ENCODE results near the gene ENOX2. TPM values are rescaled to one million over a fixed set of nuclear protein-coding genes. Genes with fewer than 3 reads are reported as not detected.

Gene ENOX2
- total RNA-seq, 4 donors from 2014 or later: 12.7 to 26.9 (median 21.4) TPM

DNA sequence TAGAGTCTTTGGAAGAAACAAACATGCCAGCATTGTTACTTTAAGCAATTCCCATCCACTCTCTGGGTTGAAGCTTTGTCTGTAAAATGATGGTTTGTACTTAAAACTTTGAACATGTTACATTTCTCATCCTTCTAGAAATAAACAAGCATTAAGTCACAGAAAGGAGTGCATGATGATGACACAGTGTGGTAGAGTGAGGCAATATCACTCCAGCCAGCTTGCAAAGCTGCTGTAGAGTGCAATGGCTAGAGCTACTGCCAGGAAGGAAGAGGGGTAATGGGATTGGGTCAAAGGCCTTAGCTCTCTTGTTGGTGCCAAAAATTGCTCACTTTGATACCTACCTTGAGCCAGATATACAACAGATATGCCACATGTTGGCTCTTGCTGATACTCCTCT is 12.3 kb upstream of the ENOX2 start:
- TF ChIP-seq, protein P1, sequence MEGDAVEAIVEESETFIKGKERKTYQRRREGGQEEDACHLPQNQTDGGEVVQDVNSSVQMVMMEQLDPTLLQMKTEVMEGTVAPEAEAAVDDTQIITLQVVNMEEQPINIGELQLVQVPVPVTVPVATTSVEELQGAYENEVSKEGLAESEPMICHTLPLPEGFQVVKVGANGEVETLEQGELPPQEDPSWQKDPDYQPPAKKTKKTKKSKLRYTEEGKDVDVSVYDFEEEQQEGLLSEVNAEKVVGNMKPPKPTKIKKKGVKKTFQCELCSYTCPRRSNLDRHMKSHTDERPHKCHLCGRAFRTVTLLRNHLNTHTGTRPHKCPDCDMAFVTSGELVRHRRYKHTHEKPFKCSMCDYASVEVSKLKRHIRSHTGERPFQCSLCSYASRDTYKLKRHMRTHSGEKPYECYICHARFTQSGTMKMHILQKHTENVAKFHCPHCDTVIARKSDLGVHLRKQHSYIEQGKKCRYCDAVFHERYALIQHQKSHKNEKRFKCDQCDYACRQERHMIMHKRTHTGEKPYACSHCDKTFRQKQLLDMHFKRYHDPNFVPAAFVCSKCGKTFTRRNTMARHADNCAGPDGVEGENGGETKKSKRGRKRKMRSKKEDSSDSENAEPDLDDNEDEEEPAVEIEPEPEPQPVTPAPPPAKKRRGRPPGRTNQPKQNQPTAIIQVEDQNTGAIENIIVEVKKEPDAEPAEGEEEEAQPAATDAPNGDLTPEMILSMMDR (IDR thresholded peaks at IDR 0.05; ENCODE audit: low read depth): no peak

DNA sequence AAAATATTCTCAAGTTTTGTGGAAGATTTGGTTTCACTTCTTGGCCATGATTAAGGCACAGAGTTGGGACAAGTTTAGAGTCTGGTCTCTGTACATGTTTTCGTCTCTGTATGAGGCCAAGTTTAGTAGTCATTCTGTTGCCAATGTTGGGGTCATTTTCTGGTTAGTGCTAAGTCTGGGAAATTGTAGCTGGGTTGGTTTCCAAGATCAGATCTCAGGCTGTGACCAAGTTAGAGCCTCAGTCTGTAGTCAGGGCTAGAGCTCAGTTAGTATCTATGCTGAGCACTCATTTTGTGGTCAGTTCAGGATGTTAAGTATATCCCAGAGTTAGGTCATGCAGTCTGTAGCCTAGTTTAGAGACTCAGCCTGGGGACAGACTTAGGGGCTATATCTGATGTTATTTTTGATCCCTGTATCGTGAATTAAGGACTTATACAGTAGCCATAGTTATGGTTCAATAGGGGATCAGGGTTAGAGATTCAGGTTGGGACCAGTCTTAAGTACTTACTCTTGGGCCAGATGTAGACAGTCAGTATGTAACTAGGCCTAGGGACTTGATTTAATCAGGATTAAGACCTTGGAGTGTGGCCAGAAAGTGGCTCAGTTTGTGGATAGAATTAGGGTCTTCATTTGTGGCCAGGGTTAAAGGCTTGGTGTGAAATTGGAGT is 6.6 kb upstream of the ENOX2 start:
- TF ChIP-seq, protein P1 (IDR thresholded peaks at IDR 0.05; ENCODE audit: low read depth): no peak

DNA sequence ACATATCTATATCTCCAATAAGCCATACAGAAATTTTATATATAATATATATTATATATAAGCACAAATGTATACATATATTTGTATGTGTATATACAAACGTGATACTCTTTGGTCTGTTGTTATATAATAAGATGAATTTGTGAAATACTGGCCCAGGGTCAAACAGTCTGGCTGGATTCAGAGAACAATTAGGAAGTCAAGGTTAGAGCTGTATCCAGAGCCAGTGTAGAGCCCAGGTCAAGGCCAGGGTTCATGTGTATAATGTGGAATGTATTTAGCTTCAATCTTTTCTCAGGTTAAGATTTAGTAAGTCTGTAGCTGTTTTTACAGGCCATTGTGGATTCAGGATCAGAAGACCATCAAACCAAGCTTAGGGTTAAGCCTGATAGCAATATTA is 3.8 kb upstream of the ENOX2 start:
- TF ChIP-seq, protein P1 (IDR thresholded peaks at IDR 0.05; ENCODE audit: low read depth): no peak

DNA sequence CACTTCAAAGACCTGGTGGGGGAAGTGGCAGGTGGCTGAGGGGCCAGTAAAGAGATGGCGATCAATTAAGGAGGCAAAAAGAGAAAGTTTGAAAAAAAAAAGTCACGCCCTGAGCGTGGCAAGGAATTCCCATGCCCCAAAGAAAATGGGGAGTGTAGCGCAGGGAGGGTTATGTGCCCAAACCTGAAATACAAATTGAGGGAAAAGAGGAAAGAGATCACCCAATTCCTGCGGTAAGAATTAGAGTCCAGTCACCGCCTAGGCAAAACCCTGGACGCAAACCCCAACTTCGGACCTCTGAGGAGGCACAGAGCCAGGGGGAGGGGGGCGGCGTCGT is 595 bp downstream of the ENOX2 start:
- TF ChIP-seq, protein P1 (IDR thresholded peaks at IDR 0.05; ENCODE audit: low read depth): no peak

DNA sequence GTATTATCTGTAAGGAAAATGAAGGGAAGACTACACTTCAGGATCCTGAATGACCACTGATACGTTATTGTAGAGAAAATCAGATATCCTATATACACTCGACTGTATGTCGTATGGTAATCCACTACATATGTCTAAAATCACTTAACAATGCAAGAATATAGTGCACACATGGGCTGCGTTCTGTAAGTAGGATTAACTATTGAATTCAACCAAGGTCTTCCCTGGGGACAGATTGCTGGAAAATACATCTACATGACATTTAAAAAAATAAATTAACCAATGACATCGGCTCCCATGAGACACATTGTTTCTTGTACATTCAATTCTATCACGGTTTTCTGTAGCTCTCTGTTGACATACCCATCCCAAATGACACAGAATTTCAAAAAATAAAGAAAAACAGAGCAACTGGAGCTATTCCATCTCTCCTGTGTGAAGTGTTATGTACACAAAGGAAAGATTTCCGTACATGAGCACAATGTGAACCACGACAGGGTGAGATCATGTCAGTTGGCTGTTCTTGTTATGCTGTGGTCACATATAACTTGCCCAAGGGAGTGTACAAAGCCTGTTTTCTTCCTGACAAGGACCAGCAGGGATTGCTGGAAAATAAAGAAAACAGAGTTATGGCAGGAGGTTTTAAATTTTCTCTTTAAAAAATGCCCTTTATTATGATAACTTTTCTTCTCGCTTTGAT is 6.1 kb downstream of the ENOX2 start:
- TF ChIP-seq, protein P1 (IDR thresholded peaks at IDR 0.05; ENCODE audit: low read depth): no peak

DNA sequence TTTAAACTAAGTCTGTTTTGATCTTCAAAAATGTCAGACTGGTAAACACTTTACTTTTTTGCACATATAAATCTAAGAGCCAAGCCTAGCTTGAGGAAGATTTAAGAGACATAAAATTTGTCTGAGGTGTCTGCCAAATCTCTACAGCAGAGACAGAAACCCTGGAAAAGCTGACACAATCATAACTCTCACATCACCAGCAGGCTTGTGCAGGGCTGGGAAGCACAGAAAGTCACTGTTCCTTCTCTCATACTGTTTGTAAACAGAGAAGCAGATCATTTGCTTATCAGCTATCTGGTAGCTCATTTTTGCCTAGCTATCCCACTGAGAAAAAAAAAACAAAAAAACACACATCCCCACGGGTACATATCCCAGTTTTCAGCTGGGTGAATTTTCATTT is 7.0 kb downstream of the ENOX2 start:
- TF ChIP-seq, protein P1 (IDR thresholded peaks at IDR 0.05; ENCODE audit: low read depth): no peak

DNA sequence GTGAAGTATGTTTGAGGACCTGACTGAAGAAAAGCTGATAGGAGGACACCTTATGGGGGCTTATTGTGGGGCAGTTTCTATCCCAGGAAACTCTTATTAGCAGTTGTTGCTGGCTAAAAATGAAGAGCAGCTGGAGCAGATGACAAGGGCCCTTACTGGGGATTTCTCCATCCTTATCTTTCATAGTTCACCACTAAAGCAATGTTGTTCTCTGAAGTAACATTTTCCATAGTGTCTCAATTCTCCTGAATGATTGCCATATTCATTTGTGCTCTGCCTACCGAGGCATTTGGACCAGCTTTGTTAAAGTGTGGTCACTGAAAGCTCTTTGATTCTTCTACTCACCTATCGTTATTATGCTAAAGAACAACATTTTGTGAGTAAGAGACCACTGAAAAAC is 7.7 kb downstream of the ENOX2 start:
- TF ChIP-seq, protein P1 (IDR thresholded peaks at IDR 0.05; ENCODE audit: low read depth): no peak

All from subcutaneous adipose tissue (tissue), 4 donors.